A549 (cell line): Measurements from ENCODE around the gene SORCS1. TPM values are rescaled to one million over a fixed set of nuclear protein-coding genes. Genes with fewer than 3 reads are reported as not detected.

Experiments used
- ATAC-seq, 2 experiments: fragments of 200-7000 bp in 1 of 2; fragments of >200 bp in 1 of 2; cut with Nextera tagmentation in 1 of 2; cut with Tn5 transposase in 1 of 2; 3 replicates each; pipeline versions ENCODE4 v1.8.0 to v1.9.1; 2018 to 2020; ENCODE audit warnings: mild to moderate bottlenecking in 1 of 2, moderate library complexity in 1 of 2
- CTCF ChIA-PET: fragments of 300-600 bp; sonication (Branson Sonifier 250); formaldehyde crosslinking; extraction: SDS; loops from one replicate; lab custom pipeline; 2021; ENCODE audit warnings: antibody characterized with exemption, inconsistent platforms; lab: Yijun Ruan, JAX
- POLR2A ChIA-PET: fragments of 350-600 bp; formaldehyde crosslinking; extraction: SDS; loops from one replicate; lab custom pipeline; 2021; ENCODE audit warnings: antibody characterized with exemption, inconsistent platforms; lab: Yijun Ruan, JAX
- DNase-seq, 2 experiments: peaks; one replicate each; pipeline versions ENCODE4 v3.0.0 to v3.0.0-alpha.2; 2011 to 2016; ENCODE audit warnings: low read depth in 1 of 2, low spot score in 1 of 2
- FAIRE-seq: peaks from 2 replicates; lab custom pipeline; 2011; peaks lifted over from hg19 to GRCh38; lab: Jason Lieb, UNC
- H3K27ac ChIP-seq, 2 experiments: fragments of >200 bp; sonication (Bioruptor Twin); formaldehyde crosslinking; 3 replicates each; pipeline ENCODE4 v1.5.1; 2016 to 2017
- H3K4me1 ChIP-seq: fragments of >200 bp; sonication (Bioruptor Twin); formaldehyde crosslinking; 3 replicates; pipeline ENCODE4 v1.6.1; 2016
- H3K4me2 ChIP-seq: fragments of >200 bp; sonication (Bioruptor Twin); formaldehyde crosslinking; 3 replicates; pipeline ENCODE4 v1.6.1; 2016
- H3K4me3 ChIP-seq: fragments of >200 bp; sonication (Bioruptor Twin); formaldehyde crosslinking; 3 replicates; pipeline ENCODE4 v1.5.1; 2016
- H3K9me3 ChIP-seq: fragments of >200 bp; sonication (Bioruptor Twin); formaldehyde crosslinking; 3 replicates; pipeline ENCODE4 v1.6.1; 2016
- BHLHE40 ChIP-seq: IDR thresholded peaks from 2 replicates; pipeline ENCODE4 v1.6.1; 2012; ENCODE audit warnings: low read depth, low read length, inconsistent platforms
- CBX2 ChIP-seq: fragments of 200-600 bp; sonication (generic); IDR thresholded peaks from 2 replicates; pipeline ENCODE4 v1.6.1; 2016; ENCODE audit warnings: low read depth, mild to moderate bottlenecking, borderline replicate concordance
- EHMT2 ChIP-seq: fragments of 200-600 bp; sonication (generic); IDR thresholded peaks from 2 replicates; pipeline ENCODE4 v1.6.1; 2016; ENCODE audit warnings: antibody characterized with exemption, low read depth, mild to moderate bottlenecking, moderate library complexity
- ESRRA ChIP-seq: fragments of 150-350 bp; IDR thresholded peaks from 2 replicates; pipeline ENCODE4 v1.6.1; 2014; ENCODE audit warnings: mild to moderate bottlenecking, low read length, borderline replicate concordance
- FOSB ChIP-seq: fragments of 250-450 bp; sonication (Bioruptor Pico); IDR thresholded peaks from 2 replicates; pipeline ENCODE4 v1.5.0; 2020; ENCODE audit warnings: mild to moderate bottlenecking, moderate library complexity
- FOXS1 ChIP-seq: fragments of 250-450 bp; sonication (Bioruptor Pico); IDR thresholded peaks from 2 replicates; pipeline ENCODE4 v1.5.0; 2020; ENCODE audit warnings: mild to moderate bottlenecking, moderate library complexity
- HDAC2 ChIP-seq: fragments of 200-600 bp; sonication (generic); IDR thresholded peaks from 2 replicates; pipeline ENCODE4 v1.6.1; 2016
- HOXA7 ChIP-seq: fragments of 250-450 bp; sonication (Bioruptor Pico); IDR thresholded peaks from 2 replicates; pipeline ENCODE4 v1.5.0; 2020; ENCODE audit warnings: mild to moderate bottlenecking, moderate library complexity
- JUN ChIP-seq, 2 experiments: fragments of >200 bp; sonication (Bioruptor Twin); formaldehyde crosslinking; IDR thresholded peaks; 2 replicates in 1 of 2; 3 replicates in 1 of 2; pipeline ENCODE4 v1.6.1; 2016 to 2017
- NFE2L2 ChIP-seq: fragments of 150-350 bp; conservative IDR thresholded peaks from 2 replicates; pipeline ENCODE4 v1.6.1; 2014; ENCODE audit warnings: low read length
- NPAS2 ChIP-seq: fragments of 250-450 bp; sonication (Bioruptor Pico); IDR thresholded peaks from 2 replicates; pipeline ENCODE4 v1.8.0; 2022; ENCODE audit warnings: mild to moderate bottlenecking, moderate library complexity, borderline replicate concordance
- PHF8 ChIP-seq: fragments of 200-600 bp; sonication (generic); IDR thresholded peaks from 2 replicates; pipeline ENCODE4 v1.6.1; 2016; ENCODE audit warnings: low read depth, mild to moderate bottlenecking, antibody characterized with exemption, moderate library complexity, borderline replicate concordance
- POLR2AphosphoS2 ChIP-seq: conservative IDR thresholded peaks from 2 replicates; pipeline ENCODE4 v1.6.1; 2012; ENCODE audit warnings: low read length, improper control_type of control experiment, inconsistent platforms
- RFX5 ChIP-seq: fragments of 450-650 bp; IDR thresholded peaks from 2 replicates; pipeline ENCODE4 v1.7.1; 2014; ENCODE audit warnings: antibody characterized with exemption, mild to moderate bottlenecking, moderate library complexity
- SMC3 ChIP-seq: fragments of >200 bp; sonication (Bioruptor Twin); formaldehyde crosslinking; IDR thresholded peaks from 3 replicates; pipeline ENCODE4 v1.6.1; 2018; ENCODE audit warnings: inconsistent platforms
- SREBF2 ChIP-seq: fragments of 450-650 bp; IDR thresholded peaks from 2 replicates; pipeline ENCODE4 v1.6.1; 2014; ENCODE audit warnings: mild to moderate bottlenecking, moderate library complexity
- TP53 ChIP-seq: fragments of 250-450 bp; sonication (Bioruptor Pico); IDR thresholded peaks from 2 replicates; pipeline ENCODE4 v1.5.0; 2021; ENCODE audit warnings: mild to moderate bottlenecking, moderate library complexity
- ZNF302 ChIP-seq: fragments of 250-450 bp; sonication (Bioruptor Pico); IDR thresholded peaks from 2 replicates; pipeline ENCODE4 v1.9.0; 2021; ENCODE audit warnings: inconsistent platforms, mild to moderate bottlenecking, moderate library complexity
- WGBS: methylation state at CpG from one replicate; pipeline ENCODE4 v1.1.6; 2017; ENCODE audit errors: missing lambda C conversion rate; 5-methylcytosine and 5-hydroxymethylcytosine counted together
- polyA plus RNA-seq, 4 experiments: library from polyadenylated mRNA; depleted of rRNA in 3 of 4; stranded (reverse); fragments of >200 nt; fragmentation: RNase III in 1 of 4; extraction: RNeasy Plus Mini Kit Qiagen cat#74134 plus additional on column Dnase treatment in 1 of 4; gene quantifications; 2 replicates in 3 of 4; 3 replicates in 1 of 4; pipeline ENCODE4 v1.2.3, GENCODE V29; 2011 to 2017
- TF ChIP-seq, protein P1 (sequence below): fragments of >200 bp; sonication (Bioruptor Twin); formaldehyde crosslinking; IDR thresholded peaks from 2 replicates; pipeline ENCODE4 v1.6.1; 2016
- TF ChIP-seq, protein P2 (sequence below): fragments of 200-600 bp; sonication (generic); IDR thresholded peaks from 2 replicates; pipeline ENCODE4 v1.6.1; 2016; ENCODE audit warnings: antibody characterized with exemption, mild to moderate bottlenecking, moderate library complexity
- TF ChIP-seq, protein P3 (sequence below): IDR thresholded peaks from 2 replicates; pipeline ENCODE4 v1.6.1; 2012
- TF ChIP-seq, protein P4 (sequence below): fragments of >200 bp; sonication (Bioruptor Twin); formaldehyde crosslinking; IDR thresholded peaks from 3 replicates; pipeline ENCODE4 v1.6.1; 2016

The SORCS1 gene
- polyA plus RNA-seq, 2 of the 4 experiments (the other 2 are of a cell fraction), result not detected

DNA sequence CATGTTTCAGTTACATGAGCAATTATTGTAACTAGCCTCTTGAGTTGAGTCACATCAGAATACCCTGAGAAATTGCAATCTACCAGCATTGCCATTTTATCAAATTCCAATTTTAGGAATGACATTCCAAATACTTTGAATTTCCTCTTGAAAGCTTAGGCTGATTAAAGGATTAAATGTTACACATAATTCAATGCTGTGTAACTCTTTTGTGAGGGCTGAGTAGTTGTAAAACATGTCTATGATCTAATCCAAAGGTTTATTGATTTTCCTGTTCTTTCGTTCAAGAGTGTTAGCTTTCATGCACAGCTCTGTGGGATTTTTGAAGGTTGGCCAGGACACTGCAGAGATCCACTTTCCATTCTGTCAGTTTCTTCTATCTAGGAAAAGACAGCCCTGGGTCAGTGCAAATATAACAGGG, 193.1 kb downstream of the SORCS1 start (continued):
- TF ChIP-seq NFE2L2, result no peak
- TF ChIP-seq POLR2AphosphoS2, result no peak
- no peak for TF ChIP-seq BHLHE40
- TF ChIP-seq ZNF302, result no peak
- TF ChIP-seq SREBF2, result no peak
- no peak for TF ChIP-seq SMC3

DNA sequence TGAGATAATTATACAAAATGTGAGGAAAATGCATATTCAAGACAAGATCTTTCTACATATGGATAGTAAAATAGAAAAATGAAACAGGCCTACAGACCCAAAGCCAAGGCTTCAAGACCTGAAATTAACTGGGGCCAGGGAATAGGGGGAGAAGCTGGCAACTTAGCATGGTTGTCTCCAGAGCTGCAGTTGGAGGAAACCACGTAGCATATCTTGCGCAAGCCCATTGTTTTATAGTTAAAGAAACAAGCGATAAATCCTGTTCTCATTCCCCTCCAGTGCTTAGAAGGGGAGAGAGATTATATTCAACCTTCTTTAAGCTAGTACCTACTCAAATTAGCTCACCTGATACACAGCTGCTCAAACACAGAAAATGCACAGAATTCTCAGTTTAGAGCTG, 197.1 kb downstream of the SORCS1 start:
- ChIA-PET POLR2A (no interaction called here), CTCF (interaction anchor here (0.7 kb wide), 1 partner anchor 467 kb away, joined by 3 read pairs; no protein-coding TSS in a partner anchor)
- Histone ChIP-seq H3K4me1 (no peaks in the 10 kb centered on the region), H3K4me3 (no peak overlapping the region), H3K9me3 (no peaks in the 10 kb centered on the region)
- TF ChIP-seq POLR2AphosphoS2 (no peak), TP53 (CRISPR knock-in tag) (no peak), EHMT2 (no peak), ESRRA (no peak), FOXS1 (CRISPR knock-in tag) (no peak), SREBF2 (no peak), HOXA7 (no peak), RFX5 (no peak), ZNF302 (no peak), HDAC2 (no peak), CBX2 (no peak), PHF8 (no peak), BHLHE40 (no peak), JUN (IDR thresholded peaks at IDR 0.05) (no peak), FOSB (CRISPR knock-in tag) (no peak), NPAS2 (CRISPR knock-in tag) (no peak)
- TF ChIP-seq, protein P1, sequence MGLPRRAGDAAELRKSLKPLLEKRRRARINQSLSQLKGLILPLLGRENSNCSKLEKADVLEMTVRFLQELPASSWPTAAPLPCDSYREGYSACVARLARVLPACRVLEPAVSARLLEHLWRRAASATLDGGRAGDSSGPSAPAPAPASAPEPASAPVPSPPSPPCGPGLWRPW, result no peak
- TF ChIP-seq, protein P2, sequence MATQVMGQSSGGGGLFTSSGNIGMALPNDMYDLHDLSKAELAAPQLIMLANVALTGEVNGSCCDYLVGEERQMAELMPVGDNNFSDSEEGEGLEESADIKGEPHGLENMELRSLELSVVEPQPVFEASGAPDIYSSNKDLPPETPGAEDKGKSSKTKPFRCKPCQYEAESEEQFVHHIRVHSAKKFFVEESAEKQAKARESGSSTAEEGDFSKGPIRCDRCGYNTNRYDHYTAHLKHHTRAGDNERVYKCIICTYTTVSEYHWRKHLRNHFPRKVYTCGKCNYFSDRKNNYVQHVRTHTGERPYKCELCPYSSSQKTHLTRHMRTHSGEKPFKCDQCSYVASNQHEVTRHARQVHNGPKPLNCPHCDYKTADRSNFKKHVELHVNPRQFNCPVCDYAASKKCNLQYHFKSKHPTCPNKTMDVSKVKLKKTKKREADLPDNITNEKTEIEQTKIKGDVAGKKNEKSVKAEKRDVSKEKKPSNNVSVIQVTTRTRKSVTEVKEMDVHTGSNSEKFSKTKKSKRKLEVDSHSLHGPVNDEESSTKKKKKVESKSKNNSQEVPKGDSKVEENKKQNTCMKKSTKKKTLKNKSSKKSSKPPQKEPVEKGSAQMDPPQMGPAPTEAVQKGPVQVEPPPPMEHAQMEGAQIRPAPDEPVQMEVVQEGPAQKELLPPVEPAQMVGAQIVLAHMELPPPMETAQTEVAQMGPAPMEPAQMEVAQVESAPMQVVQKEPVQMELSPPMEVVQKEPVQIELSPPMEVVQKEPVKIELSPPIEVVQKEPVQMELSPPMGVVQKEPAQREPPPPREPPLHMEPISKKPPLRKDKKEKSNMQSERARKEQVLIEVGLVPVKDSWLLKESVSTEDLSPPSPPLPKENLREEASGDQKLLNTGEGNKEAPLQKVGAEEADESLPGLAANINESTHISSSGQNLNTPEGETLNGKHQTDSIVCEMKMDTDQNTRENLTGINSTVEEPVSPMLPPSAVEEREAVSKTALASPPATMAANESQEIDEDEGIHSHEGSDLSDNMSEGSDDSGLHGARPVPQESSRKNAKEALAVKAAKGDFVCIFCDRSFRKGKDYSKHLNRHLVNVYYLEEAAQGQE, result no peak
- TF ChIP-seq, protein P3, sequence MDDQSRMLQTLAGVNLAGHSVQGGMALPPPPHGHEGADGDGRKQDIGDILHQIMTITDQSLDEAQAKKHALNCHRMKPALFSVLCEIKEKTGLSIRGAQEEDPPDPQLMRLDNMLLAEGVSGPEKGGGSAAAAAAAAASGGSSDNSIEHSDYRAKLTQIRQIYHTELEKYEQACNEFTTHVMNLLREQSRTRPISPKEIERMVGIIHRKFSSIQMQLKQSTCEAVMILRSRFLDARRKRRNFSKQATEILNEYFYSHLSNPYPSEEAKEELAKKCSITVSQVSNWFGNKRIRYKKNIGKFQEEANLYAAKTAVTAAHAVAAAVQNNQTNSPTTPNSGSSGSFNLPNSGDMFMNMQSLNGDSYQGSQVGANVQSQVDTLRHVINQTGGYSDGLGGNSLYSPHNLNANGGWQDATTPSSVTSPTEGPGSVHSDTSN, result no peak
- TF ChIP-seq, protein P4, sequence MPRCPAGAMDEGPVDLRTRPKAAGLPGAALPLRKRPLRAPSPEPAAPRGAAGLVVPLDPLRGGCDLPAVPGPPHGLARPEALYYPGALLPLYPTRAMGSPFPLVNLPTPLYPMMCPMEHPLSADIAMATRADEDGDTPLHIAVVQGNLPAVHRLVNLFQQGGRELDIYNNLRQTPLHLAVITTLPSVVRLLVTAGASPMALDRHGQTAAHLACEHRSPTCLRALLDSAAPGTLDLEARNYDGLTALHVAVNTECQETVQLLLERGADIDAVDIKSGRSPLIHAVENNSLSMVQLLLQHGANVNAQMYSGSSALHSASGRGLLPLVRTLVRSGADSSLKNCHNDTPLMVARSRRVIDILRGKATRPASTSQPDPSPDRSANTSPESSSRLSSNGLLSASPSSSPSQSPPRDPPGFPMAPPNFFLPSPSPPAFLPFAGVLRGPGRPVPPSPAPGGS, result no peak
- TF ChIP-seq, all 56 proteins: peak for 0
- Histone ChIP-seq H3K27ac (no peak overlapping the region), H3K4me2 (no peak overlapping the region)
- no peak for ATAC-seq
- WGBS, result 38% methylated on average over 3 of the region's 3 CpGs
- no peak for DNase-seq
- FAIRE-seq, result no peak
